ENCODE data around the gene SLC39A11.
"Not testable (repeated sequence)": the region's sequence is repeated elsewhere in the genome, so short reads cannot be mapped to it uniquely, and the experiment has no call there.

SLC39A11 gene

GRCh38 chr17:72640415-72641165, 451.9 kb downstream of the SLC39A11 start:
- no peak for DNase-seq (ENCODE audit: low spot score)
- no peak for TF ChIP-seq CTCF (IDR thresholded peaks at IDR 0.05; ENCODE audit: extremely low read depth, insufficient read depth, missing control alignments)
- in situ Hi-C loops (cut with MboI; ENCODE audit: low pct_unique_long_range_greater_than_20kb, low sequenced_read_pairs, unreplicated experiment) = no loop called here

- DNase-seq (ENCODE audit: low spot score) = no peak
- in situ Hi-C loops (cut with MboI; ENCODE audit: low pct_unique_long_range_greater_than_20kb, low sequenced_read_pairs, unreplicated experiment) = no loop called here
These were observed 452.8 kb downstream of the SLC39A11 start for GRCh38 chr17:72639711-72640110.

GRCh38 chr17:72638932-72639331, 453.6 kb downstream of the SLC39A11 start:
- DNase-seq (ENCODE audit: low spot score); in situ Hi-C loops (cut with MboI; ENCODE audit: low pct_unique_long_range_greater_than_20kb, low sequenced_read_pairs, unreplicated experiment): not testable (repeated sequence)

More at GRCh38 chr17:72639711-72640110, 452.8 kb downstream of the SLC39A11 start:
- TF ChIP-seq CTCF (IDR thresholded peaks at IDR 0.05; ENCODE audit: extremely low read depth, insufficient read depth, missing control alignments) = no peak

GRCh38 chr17:72635034-72635635, 457.4 kb downstream of the SLC39A11 start:
- DNase-seq (ENCODE audit: low spot score) = no peak
- in situ Hi-C loops (cut with MboI; ENCODE audit: low pct_unique_long_range_greater_than_20kb, low sequenced_read_pairs, unreplicated experiment) = no loop called here
- TF ChIP-seq CTCF (IDR thresholded peaks at IDR 0.05; ENCODE audit: extremely low read depth, insufficient read depth, missing control alignments) = no peak

GRCh38 chr17:72634621-72635020, 457.9 kb downstream of the SLC39A11 start:
- no peak for DNase-seq (ENCODE audit: low spot score)
- in situ Hi-C loops (cut with MboI; ENCODE audit: low pct_unique_long_range_greater_than_20kb, low sequenced_read_pairs, unreplicated experiment) = no loop called here
- TF ChIP-seq CTCF (IDR thresholded peaks at IDR 0.05; ENCODE audit: extremely low read depth, insufficient read depth, missing control alignments) = no peak

- no peak for DNase-seq (ENCODE audit: low spot score)
- in situ Hi-C loops (cut with MboI; ENCODE audit: low pct_unique_long_range_greater_than_20kb, low sequenced_read_pairs, unreplicated experiment) = no loop called here
These were observed 460.4 kb downstream of the SLC39A11 start for GRCh38 chr17:72631949-72632684.

More at GRCh38 chr17:72631949-72632684, 460.4 kb downstream of the SLC39A11 start:
- TF ChIP-seq CTCF (IDR thresholded peaks at IDR 0.05; ENCODE audit: extremely low read depth, insufficient read depth, missing control alignments) = no peak
